ENCODE results near the gene FSTL5. TPM values are rescaled to one million over a fixed set of nuclear protein-coding genes. Genes with fewer than 3 reads are reported as not detected.
"Not testable (repeated sequence)": the region's sequence is repeated elsewhere in the genome, so short reads cannot be mapped to it uniquely, and the experiment has no call there.

The FSTL5 gene
- total RNA-seq (2014; rRNA removed; shearing (Covaris generic)) (not detected in 2 replicates), total RNA-seq (2022) (not detected in 2 replicates), Bru-seq, nascent RNA (percentile 3 among the genes with signal in this experiment), BruChase-seq, experiment 1, labeled RNA remaining after a 6-hour chase (percentile 0 among the genes with signal in this experiment), BruChase-seq, experiment 2, labeled RNA remaining after a 2-hour chase (percentile 2 among the genes with signal in this experiment)
- long read RNA-seq, result 0 reads

DNA sequence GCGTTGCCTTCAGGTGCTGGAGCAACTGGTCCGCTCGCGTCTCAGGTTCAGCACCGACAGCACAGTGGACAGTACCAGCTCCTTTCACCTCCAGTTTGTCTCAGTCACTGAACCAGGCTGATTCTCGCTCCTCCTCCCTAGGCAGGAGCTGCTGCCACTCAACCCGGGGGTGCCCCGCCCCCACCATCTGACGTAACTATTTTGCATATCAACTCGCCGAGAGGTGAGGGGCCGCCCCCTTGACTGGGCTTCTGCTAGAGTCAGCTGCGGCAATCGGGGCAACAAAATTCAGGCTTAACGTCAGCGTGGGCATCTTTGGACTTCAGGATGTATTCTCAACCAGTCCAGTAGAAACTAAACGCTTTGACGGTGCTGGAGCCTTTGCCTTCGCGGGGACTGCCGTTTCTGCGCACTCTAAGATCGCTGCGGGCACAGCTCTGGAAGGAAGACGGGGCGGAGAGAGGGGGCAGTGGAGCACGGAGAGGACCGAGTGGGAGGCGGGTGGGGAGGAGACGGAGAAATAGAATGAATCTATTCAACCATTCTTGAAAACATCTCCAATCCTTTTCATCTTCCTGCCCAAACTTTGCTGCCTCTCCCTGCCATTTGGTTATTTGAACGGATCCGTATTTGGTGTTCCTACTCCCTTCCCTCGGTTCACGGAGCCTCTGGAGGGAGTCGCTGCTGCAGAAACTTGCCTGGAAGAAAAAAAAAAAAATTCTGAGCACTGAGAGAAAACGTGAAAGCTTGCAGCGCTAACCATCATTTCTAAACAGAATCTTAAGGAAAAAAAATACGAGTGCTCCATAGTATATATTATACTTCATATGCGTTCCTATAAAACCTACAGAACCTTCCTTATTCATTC is at the start of gene FSTL5:
TSS of gene FSTL5 (minus strand) at position 109 of the 868 bp plus-strand sequence. CDS start 52,604 bp downstream, outside the sequence.
- H2AFZ ChIP-seq (ENCODE audit: low read length), result no peak within 1 kb of the TSS
- H3K4me1 ChIP-seq (ENCODE audit: insufficient read depth, low read length, poor library complexity, severe bottlenecking), result no peaks in the 10 kb centered on the region
- H3K9me2 ChIP-seq (ENCODE audit: insufficient read depth, low read length), result no peaks in the 10 kb centered on the region
- ChIA-PET CTCF (ENCODE audit: unreplicated experiment) (no interaction called here), POLR2A (interaction anchor here (0.6 kb wide), 1 partner anchor 34 kb away, joined by 3 read pairs; no protein-coding TSS in a partner anchor)
- TF ChIP-seq, protein P1, sequence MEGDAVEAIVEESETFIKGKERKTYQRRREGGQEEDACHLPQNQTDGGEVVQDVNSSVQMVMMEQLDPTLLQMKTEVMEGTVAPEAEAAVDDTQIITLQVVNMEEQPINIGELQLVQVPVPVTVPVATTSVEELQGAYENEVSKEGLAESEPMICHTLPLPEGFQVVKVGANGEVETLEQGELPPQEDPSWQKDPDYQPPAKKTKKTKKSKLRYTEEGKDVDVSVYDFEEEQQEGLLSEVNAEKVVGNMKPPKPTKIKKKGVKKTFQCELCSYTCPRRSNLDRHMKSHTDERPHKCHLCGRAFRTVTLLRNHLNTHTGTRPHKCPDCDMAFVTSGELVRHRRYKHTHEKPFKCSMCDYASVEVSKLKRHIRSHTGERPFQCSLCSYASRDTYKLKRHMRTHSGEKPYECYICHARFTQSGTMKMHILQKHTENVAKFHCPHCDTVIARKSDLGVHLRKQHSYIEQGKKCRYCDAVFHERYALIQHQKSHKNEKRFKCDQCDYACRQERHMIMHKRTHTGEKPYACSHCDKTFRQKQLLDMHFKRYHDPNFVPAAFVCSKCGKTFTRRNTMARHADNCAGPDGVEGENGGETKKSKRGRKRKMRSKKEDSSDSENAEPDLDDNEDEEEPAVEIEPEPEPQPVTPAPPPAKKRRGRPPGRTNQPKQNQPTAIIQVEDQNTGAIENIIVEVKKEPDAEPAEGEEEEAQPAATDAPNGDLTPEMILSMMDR (conservative IDR thresholded peaks at IDR 0.05; ENCODE audit: low read length), result no peak
- TF ChIP-seq EZH2phosphoT487 (IDR thresholded peaks at IDR 0.05; ENCODE audit: borderline replicate concordance, low read depth, low read length), result no peak
- no peak within 1 kb of the TSS for H3K4me3 ChIP-seq (ENCODE audit: low read depth, low read length, poor library complexity, severe bottlenecking)
- H3K79me2 ChIP-seq (ENCODE audit: insufficient read depth, low read depth, low read length), result no peaks in the 10 kb centered on the region
- H3K4me2 ChIP-seq (ENCODE audit: low read length), result no peak within 1 kb of the TSS
- intact Hi-C loops (cut with micrococcal nuclease; ENCODE audit: unreplicated experiment), result loop anchor here (10.0 kb wide), 1 partner anchor 909 kb away; no protein-coding TSS in a partner anchor
- H3K27ac ChIP-seq (ENCODE audit: low read depth, low read length, poor library complexity, severe bottlenecking), result no peak within 1 kb of the TSS
- no peak for DNase-seq (ENCODE audit: low spot score)
- no peaks in the 10 kb centered on the region for H3K36me3 ChIP-seq (ENCODE audit: insufficient read depth, low read length)
- no peaks in the 10 kb centered on the region for H3K9me3 ChIP-seq (ENCODE audit: low read length)
- no peaks in the 10 kb centered on the region for H4K20me1 ChIP-seq (ENCODE audit: insufficient read depth, low read length)
- no TSS peak for BruUV-seq (replicated peaks)

DNA sequence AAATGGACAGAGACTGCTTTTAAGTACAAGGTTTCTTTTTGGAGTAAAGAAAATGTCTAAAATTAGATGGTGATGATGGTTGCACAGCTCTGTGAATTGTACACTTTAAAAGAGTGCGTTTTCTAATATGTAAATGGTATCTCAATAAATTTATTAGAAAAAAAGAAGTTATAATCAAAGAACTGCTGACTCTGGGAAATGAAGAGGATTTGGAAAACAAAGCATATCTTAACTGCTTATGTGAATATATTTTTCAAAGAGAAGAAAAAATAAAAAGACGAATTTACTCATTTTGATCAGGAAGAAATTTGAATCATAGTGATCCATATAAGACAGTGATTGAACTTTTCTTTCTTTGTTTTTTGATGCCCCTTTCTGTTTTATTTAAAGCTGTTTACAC is 45.9 kb upstream of the FSTL5 start:
- TF ChIP-seq, protein P1 (conservative IDR thresholded peaks at IDR 0.05; ENCODE audit: low read length), result no peak
- TF ChIP-seq EZH2phosphoT487 (IDR thresholded peaks at IDR 0.05; ENCODE audit: borderline replicate concordance, low read depth, low read length), result no peak
- H3K79me2 ChIP-seq (ENCODE audit: insufficient read depth, low read depth, low read length), result no peaks in the 10 kb centered on the region
- ChIA-PET POLR2A (interaction anchor here (0.8 kb wide), 1 partner anchor 10 kb away, joined by 3 read pairs; no protein-coding TSS in a partner anchor), CTCF (ENCODE audit: unreplicated experiment) (no interaction called here)
- no peaks in the 10 kb centered on the region for H3K4me1 ChIP-seq (ENCODE audit: insufficient read depth, low read length, poor library complexity, severe bottlenecking)
- H3K9me2 ChIP-seq (ENCODE audit: insufficient read depth, low read length), result no peaks in the 10 kb centered on the region
- no peaks in the 10 kb centered on the region for H3K36me3 ChIP-seq (ENCODE audit: insufficient read depth, low read length)
- no peaks in the 10 kb centered on the region for H3K9me3 ChIP-seq (ENCODE audit: low read length)
- no peaks in the 10 kb centered on the region for H4K20me1 ChIP-seq (ENCODE audit: insufficient read depth, low read length)
- H3K4me2 ChIP-seq (ENCODE audit: low read length), result no peak overlapping the region
- H2AFZ ChIP-seq (ENCODE audit: low read length), result no peak overlapping the region
- intact Hi-C loops (cut with micrococcal nuclease; ENCODE audit: unreplicated experiment), result no loop called here
- DNase-seq (ENCODE audit: low spot score), result no peak
- no peak overlapping the region for H3K27ac ChIP-seq (ENCODE audit: low read depth, low read length, poor library complexity, severe bottlenecking)
- BruUV-seq (replicated peaks), result no TSS peak
- H3K4me3 ChIP-seq (ENCODE audit: low read depth, low read length, poor library complexity, severe bottlenecking), result no peak overlapping the region

- H3K36me3 ChIP-seq (ENCODE audit: insufficient read depth, low read length); H4K20me1 ChIP-seq (ENCODE audit: insufficient read depth, low read length); H3K79me2 ChIP-seq (ENCODE audit: insufficient read depth, low read depth, low read length); CTCF ChIA-PET (ENCODE audit: unreplicated experiment); BruUV-seq (replicated peaks); H3K4me2 ChIP-seq (ENCODE audit: low read length); H3K4me3 ChIP-seq (ENCODE audit: low read depth, low read length, poor library complexity, severe bottlenecking); H3K9me2 ChIP-seq (ENCODE audit: insufficient read depth, low read length); intact Hi-C loops (cut with micrococcal nuclease; ENCODE audit: unreplicated experiment); H2AFZ ChIP-seq (ENCODE audit: low read length); H3K27ac ChIP-seq (ENCODE audit: low read depth, low read length, poor library complexity, severe bottlenecking); DNase-seq (ENCODE audit: low spot score); H3K4me1 ChIP-seq (ENCODE audit: insufficient read depth, low read length, poor library complexity, severe bottlenecking); H3K9me3 ChIP-seq (ENCODE audit: low read length): not testable (repeated sequence)
- POLR2A ChIA-PET, result interaction anchor here (0.6 to 0.9 kb wide), 3 partner anchors 15 to 99 kb away, joined by 3 to 4 read pairs (median 4); no protein-coding TSS in a partner anchor
Observed at GRCh38 chr4:162203478-162203877, 39.7 kb upstream of the FSTL5 start.

Measured in OCI-LY7 (cell line).